ENCODE results near the gene GRIN1. TPM values are rescaled to one million over a fixed set of nuclear protein-coding genes. Genes with fewer than 3 reads are reported as not detected.

GRIN1 gene
- total and polyA plus RNA-seq, 7 experiments from 2014 or later = not detected

- H3K9me3 Mint-ChIP-seq = peaks cover 0 to 2% (median 0%) of the 10 kb centered on the region in 11 donors
- Histone ChIP-seq H3K4me3 (ENCODE audit: low read length) (no peak overlapping the region), H3K36me3 (ENCODE audit: control insufficient read depth in 2 of 3, insufficient read depth in 3 of 3, low read length in 3 of 3) (peaks cover 0 to 31% (median 0%) of the 10 kb centered on the region in 3 experiments), H3K27ac (ENCODE audit: low read depth, low read length) (no peak overlapping the region), H3K9me3 (ENCODE audit: control insufficient read depth in 2 of 3, low read length in 3 of 3) (no peaks in the 10 kb centered on the region), H3K4me1 (ENCODE audit: control insufficient read depth in 2 of 2, insufficient read depth in 2 of 2, low read length in 2 of 2) (peaks cover 22 to 23% of the 10 kb centered on the region in 2 donors), H3K27me3 (ENCODE audit: control insufficient read depth in 2 of 2, insufficient read depth in 2 of 2, low read length in 2 of 2) (no peaks in the 10 kb centered on the region)
- ChIA-PET POLR2A (interaction anchor here (0.6 to 10.4 kb wide), 4 partner anchors 13 to 55 kb away, joined by 3 to 136 read pairs (median 5); partner anchors contain the start of genes NDOR1, TMEM203 and TPRN), CTCF (no interaction called here)
- no peak for DNase-seq
- intact Hi-C loops (cut with micrococcal nuclease) = no loop called here
- no peak overlapping the region for H3K27ac Mint-ChIP-seq
- H3K4me1 Mint-ChIP-seq = peaks cover 6 to 36% (median 22%) of the 10 kb centered on the region in 7 donors
- no peak for ATAC-seq
- H3K36me3 Mint-ChIP-seq = peaks cover 0 to 6% (median 0%) of the 10 kb centered on the region in 5 donors
- no peaks in the 10 kb centered on the region for H3K27me3 Mint-ChIP-seq
- H3K4me3 Mint-ChIP-seq = no peak overlapping the region
Observed at GRCh38 chr9:137191691-137192447, 52.9 kb downstream of the GRIN1 start.

- Histone ChIP-seq H3K9me3 (ENCODE audit: control insufficient read depth in 2 of 3, low read length in 3 of 3) (no peaks in the 10 kb centered on the region), H3K36me3 (ENCODE audit: control insufficient read depth in 2 of 3, insufficient read depth in 3 of 3, low read length in 3 of 3) (peaks cover 0 to 28% (median 0%) of the 10 kb centered on the region in 3 experiments), H3K4me3 (ENCODE audit: low read length) (no peak overlapping the region), H3K27ac (ENCODE audit: low read depth, low read length) (no peak overlapping the region), H3K4me1 (ENCODE audit: control insufficient read depth in 2 of 2, insufficient read depth in 2 of 2, low read length in 2 of 2) (peaks cover 17 to 18% of the 10 kb centered on the region in 2 donors), H3K27me3 (ENCODE audit: control insufficient read depth in 2 of 2, insufficient read depth in 2 of 2, low read length in 2 of 2) (no peaks in the 10 kb centered on the region)
- Mint-ChIP-seq H3K27me3 (no peaks in the 10 kb centered on the region), H3K27ac (no peak overlapping the region), H3K9me3 (peaks cover 0 to 2% (median 0%) of the 10 kb centered on the region in 11 donors), H3K36me3 (peaks cover 0 to 6% (median 0%) of the 10 kb centered on the region in 5 donors), H3K4me1 (peaks cover 3 to 31% (median 17%) of the 10 kb centered on the region in 7 donors), H3K4me3 (no peak overlapping the region)
- intact Hi-C loops (cut with micrococcal nuclease) = no loop called here
- DNase-seq = no peak
- ChIA-PET POLR2A (interaction anchor here (0.6 to 10.4 kb wide), 5 partner anchors 12 to 66 kb away, joined by 3 to 136 read pairs (median 4); partner anchors contain the start of genes NDOR1, TMEM203 and TPRN), CTCF (interaction anchor here (1.0 kb wide), 1 partner anchor 399 kb away, joined by 3 read pairs; no protein-coding TSS in a partner anchor)
- no peak for ATAC-seq
Observed at GRCh38 chr9:137192448-137192780, 53.5 kb downstream of the GRIN1 start.

- Histone ChIP-seq H3K4me1 (ENCODE audit: control insufficient read depth in 2 of 2, insufficient read depth in 2 of 2, low read length in 2 of 2) (peaks cover 12 to 13% of the 10 kb centered on the region in 2 donors), H3K4me3 (ENCODE audit: low read length) (no peak overlapping the region), H3K27ac (ENCODE audit: low read depth, low read length) (no peak overlapping the region), H3K27me3 (ENCODE audit: control insufficient read depth in 2 of 2, insufficient read depth in 2 of 2, low read length in 2 of 2) (no peaks in the 10 kb centered on the region), H3K9me3 (ENCODE audit: control insufficient read depth in 2 of 3, low read length in 3 of 3) (no peaks in the 10 kb centered on the region), H3K36me3 (ENCODE audit: control insufficient read depth in 2 of 3, insufficient read depth in 3 of 3, low read length in 3 of 3) (peaks cover 0 to 28% (median 0%) of the 10 kb centered on the region in 3 experiments)
- intact Hi-C loops (cut with micrococcal nuclease) = no loop called here
- no peaks in the 10 kb centered on the region for H3K27me3 Mint-ChIP-seq
- H3K9me3 Mint-ChIP-seq = peaks cover 0 to 2% (median 0%) of the 10 kb centered on the region in 11 donors
- ATAC-seq = no peak
- DNase-seq = no peak
- no peak overlapping the region for H3K4me3 Mint-ChIP-seq
- no peak overlapping the region for H3K27ac Mint-ChIP-seq
- peaks cover 0 to 6% (median 0%) of the 10 kb centered on the region in 5 donors for H3K36me3 Mint-ChIP-seq
- ChIA-PET POLR2A (interaction anchor here (0.6 to 10.4 kb wide), 6 partner anchors 12 to 67 kb away, joined by 3 to 136 read pairs (median 4); partner anchors contain the start of genes NDOR1, TMEM203 and TPRN), CTCF (interaction anchor here (0.6 to 1.0 kb wide), 2 partner anchors 399 to 561 kb away, joined by 3 read pairs; no protein-coding TSS in a partner anchor)
- peaks cover 0 to 26% (median 13%) of the 10 kb centered on the region in 7 donors for H3K4me1 Mint-ChIP-seq
Observed at GRCh38 chr9:137192859-137193258, 53.9 kb downstream of the GRIN1 start.

GRCh38 chr9:137193771-137194170 is 54.8 kb downstream of the GRIN1 start:
- no peak overlapping the region for H3K4me3 Mint-ChIP-seq
- DNase-seq (no peak), ATAC-seq (no peak)
- H3K27me3 Mint-ChIP-seq = no peaks in the 10 kb centered on the region
- Histone ChIP-seq H3K9me3 (ENCODE audit: control insufficient read depth in 2 of 3, low read length in 3 of 3) (no peaks in the 10 kb centered on the region), H3K27me3 (ENCODE audit: control insufficient read depth in 2 of 2, insufficient read depth in 2 of 2, low read length in 2 of 2) (no peaks in the 10 kb centered on the region), H3K4me1 (ENCODE audit: control insufficient read depth in 2 of 2, insufficient read depth in 2 of 2, low read length in 2 of 2) (peaks cover 11 to 13% of the 10 kb centered on the region in 2 donors), H3K27ac (ENCODE audit: low read depth, low read length) (no peak overlapping the region), H3K4me3 (ENCODE audit: low read length) (no peak overlapping the region), H3K36me3 (ENCODE audit: control insufficient read depth in 2 of 3, insufficient read depth in 3 of 3, low read length in 3 of 3) (peaks cover 0 to 20% (median 0%) of the 10 kb centered on the region in 3 experiments)
- peaks cover 0 to 6% (median 0%) of the 10 kb centered on the region in 5 donors for H3K36me3 Mint-ChIP-seq
- CTCF ChIA-PET = interaction anchor here (0.6 kb wide), 1 partner anchor 562 kb away, joined by 3 read pairs; no protein-coding TSS in a partner anchor
- H3K9me3 Mint-ChIP-seq = peaks cover 0 to 2% (median 0%) of the 10 kb centered on the region in 11 donors
- no peak overlapping the region for H3K27ac Mint-ChIP-seq
- peaks cover 0 to 27% (median 13%) of the 10 kb centered on the region in 7 donors for H3K4me1 Mint-ChIP-seq
- intact Hi-C loops (cut with micrococcal nuclease) = no loop called here
- POLR2A ChIA-PET = interaction anchor here (1.3 to 10.4 kb wide), 2 partner anchors 11 to 29 kb away, joined by 4 to 136 read pairs; partner anchors contain the start of genes NDOR1, TMEM203 and TPRN

GRCh38 chr9:137194388-137194787 is 55.4 kb downstream of the GRIN1 start:
- peaks cover 6 to 9% of the 10 kb centered on the region in 2 donors for H3K4me1 ChIP-seq (ENCODE audit: control insufficient read depth in 2 of 2, insufficient read depth in 2 of 2, low read length in 2 of 2)
- Mint-ChIP-seq H3K36me3 (peaks cover 0 to 4% (median 0%) of the 10 kb centered on the region in 5 donors), H3K9me3 (no peaks in the 10 kb centered on the region), H3K4me3 (no peak overlapping the region), H3K27me3 (no peaks in the 10 kb centered on the region), H3K27ac (no peak overlapping the region), H3K4me1 (peaks cover 0 to 22% (median 8%) of the 10 kb centered on the region in 7 donors)
- H3K27me3 ChIP-seq (ENCODE audit: control insufficient read depth in 2 of 2, insufficient read depth in 2 of 2, low read length in 2 of 2) = no peaks in the 10 kb centered on the region
- no peak overlapping the region for H3K4me3 ChIP-seq (ENCODE audit: low read length)
- no peaks in the 10 kb centered on the region for H3K9me3 ChIP-seq (ENCODE audit: control insufficient read depth in 2 of 3, low read length in 3 of 3)
- ChIA-PET CTCF (no interaction called here), POLR2A (interaction anchor here (1.3 to 10.4 kb wide), 2 partner anchors 10 to 29 kb away, joined by 4 to 136 read pairs; partner anchors contain the start of genes NDOR1, TMEM203 and TPRN)
- intact Hi-C loops (cut with micrococcal nuclease) = no loop called here
- H3K36me3 ChIP-seq (ENCODE audit: control insufficient read depth in 2 of 3, insufficient read depth in 3 of 3, low read length in 3 of 3) = peaks cover 0 to 20% (median 0%) of the 10 kb centered on the region in 3 experiments
- DNase-seq = no peak
- no peak overlapping the region for H3K27ac ChIP-seq (ENCODE audit: low read depth, low read length)
- ATAC-seq = no peak

GRCh38 chr9:137194909-137195308 is 56.0 kb downstream of the GRIN1 start:
- no peak overlapping the region for H3K27ac ChIP-seq (ENCODE audit: low read depth, low read length)
- intact Hi-C loops (cut with micrococcal nuclease) = no loop called here
- Mint-ChIP-seq H3K4me3 (no peak overlapping the region), H3K27me3 (no peaks in the 10 kb centered on the region), H3K4me1 (peaks cover 0 to 17% (median 7%) of the 10 kb centered on the region in 7 donors), H3K36me3 (peaks cover 0 to 4% (median 0%) of the 10 kb centered on the region in 5 donors), H3K9me3 (no peaks in the 10 kb centered on the region), H3K27ac (no peak overlapping the region)
- H3K9me3 ChIP-seq (ENCODE audit: control insufficient read depth in 2 of 3, low read length in 3 of 3) = no peaks in the 10 kb centered on the region
- ChIA-PET POLR2A (interaction anchor here (10.4 kb wide), 1 partner anchor 10 kb away, joined by 136 read pairs; the partner anchor contains the start of genes NDOR1, TMEM203 and TPRN), CTCF (no interaction called here)
- ATAC-seq (no peak), DNase-seq (no peak)
- peaks cover under 1 to 4% of the 10 kb centered on the region in 2 donors for H3K4me1 ChIP-seq (ENCODE audit: control insufficient read depth in 2 of 2, insufficient read depth in 2 of 2, low read length in 2 of 2)
- no peak overlapping the region for H3K4me3 ChIP-seq (ENCODE audit: low read length)
- peaks cover 0 to 16% (median 0%) of the 10 kb centered on the region in 3 experiments for H3K36me3 ChIP-seq (ENCODE audit: control insufficient read depth in 2 of 3, insufficient read depth in 3 of 3, low read length in 3 of 3)
- H3K27me3 ChIP-seq (ENCODE audit: control insufficient read depth in 2 of 2, insufficient read depth in 2 of 2, low read length in 2 of 2) = no peaks in the 10 kb centered on the region
